ENCODE measurements around the gene APOL1.

DNA sequence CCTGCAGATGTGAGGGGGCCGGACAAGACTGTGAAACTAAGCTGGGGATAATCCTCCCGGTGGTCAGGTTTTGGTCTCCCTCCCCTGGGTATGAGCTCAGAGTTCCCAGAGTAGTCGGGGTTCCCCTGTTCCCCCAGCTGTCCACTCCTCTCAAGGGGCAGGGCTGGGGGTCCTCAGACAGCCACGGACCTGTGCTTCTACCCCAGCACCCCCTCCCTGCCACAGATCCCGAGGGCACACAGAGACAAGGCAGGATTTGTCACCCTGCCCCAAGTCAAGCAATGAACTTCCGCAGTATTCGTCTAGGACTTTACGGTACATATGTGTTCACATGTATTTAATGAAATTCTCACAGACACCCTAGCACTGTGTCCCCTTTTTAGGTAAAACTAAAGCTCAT lies 45.2 kb downstream of the APOL1 start:
- TF ChIP-seq, protein P1, sequence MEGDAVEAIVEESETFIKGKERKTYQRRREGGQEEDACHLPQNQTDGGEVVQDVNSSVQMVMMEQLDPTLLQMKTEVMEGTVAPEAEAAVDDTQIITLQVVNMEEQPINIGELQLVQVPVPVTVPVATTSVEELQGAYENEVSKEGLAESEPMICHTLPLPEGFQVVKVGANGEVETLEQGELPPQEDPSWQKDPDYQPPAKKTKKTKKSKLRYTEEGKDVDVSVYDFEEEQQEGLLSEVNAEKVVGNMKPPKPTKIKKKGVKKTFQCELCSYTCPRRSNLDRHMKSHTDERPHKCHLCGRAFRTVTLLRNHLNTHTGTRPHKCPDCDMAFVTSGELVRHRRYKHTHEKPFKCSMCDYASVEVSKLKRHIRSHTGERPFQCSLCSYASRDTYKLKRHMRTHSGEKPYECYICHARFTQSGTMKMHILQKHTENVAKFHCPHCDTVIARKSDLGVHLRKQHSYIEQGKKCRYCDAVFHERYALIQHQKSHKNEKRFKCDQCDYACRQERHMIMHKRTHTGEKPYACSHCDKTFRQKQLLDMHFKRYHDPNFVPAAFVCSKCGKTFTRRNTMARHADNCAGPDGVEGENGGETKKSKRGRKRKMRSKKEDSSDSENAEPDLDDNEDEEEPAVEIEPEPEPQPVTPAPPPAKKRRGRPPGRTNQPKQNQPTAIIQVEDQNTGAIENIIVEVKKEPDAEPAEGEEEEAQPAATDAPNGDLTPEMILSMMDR (IDR thresholded peaks at IDR 0.05; ENCODE audit: low read length), result no peak
- no peak for TF ChIP-seq EZH2phosphoT487 (IDR thresholded peaks at IDR 0.05; ENCODE audit: low read length)
- no peak for TF ChIP-seq EZH2 (optimal IDR thresholded peaks at IDR 0.05; ENCODE audit: low read depth, low read length)

Data from MM.1S (cell line).